ENCODE data around the gene AURKAIP1. TPM values are rescaled to one million over a fixed set of nuclear protein-coding genes. Genes with fewer than 3 reads are reported as not detected.
A peak's percentile ranks its signal among the peaks of the same experiment; 100 is the strongest.

The AURKAIP1 gene
- total and polyA plus RNA-seq, 9 of the 15 experiments (the other 6 are each of a cell fraction or from before 2014, with no cell fraction given) = 7.8 to 478 (median 92.0) TPM

DNA sequence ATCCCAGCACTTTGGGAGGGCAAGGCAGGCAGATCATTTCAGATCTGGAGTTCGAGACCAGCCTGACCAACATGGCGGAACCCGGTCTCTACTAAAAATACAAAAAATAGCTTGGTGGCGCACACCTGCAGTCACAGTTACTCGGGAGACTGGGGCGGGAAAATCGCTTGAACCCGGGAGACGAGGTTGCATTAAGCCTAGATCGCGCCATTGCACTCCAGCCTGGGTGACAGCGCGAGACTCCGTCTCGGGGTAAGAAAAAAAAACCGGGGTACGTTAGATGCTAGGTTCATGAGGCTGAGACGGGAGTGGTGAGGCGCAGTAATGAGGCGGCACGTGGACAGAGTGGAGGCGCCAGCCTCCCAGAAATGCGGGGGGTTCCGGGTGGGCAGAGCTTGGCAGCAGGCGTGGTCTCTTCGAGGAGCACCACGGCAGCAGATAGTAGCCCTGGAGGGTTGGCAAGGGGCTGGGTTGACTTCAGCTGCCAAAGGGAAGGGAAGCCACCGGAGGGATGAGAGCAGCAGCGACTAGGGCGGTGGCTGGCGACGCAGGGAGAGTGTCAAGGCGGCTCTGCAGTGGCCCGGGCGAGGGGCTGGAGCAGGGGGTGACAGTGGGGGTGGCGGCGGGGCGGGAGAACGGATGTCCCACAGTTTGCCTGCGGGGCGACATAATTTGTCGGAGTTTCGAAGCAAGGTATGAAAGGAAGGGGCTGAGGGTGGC, 31.3 kb upstream of the AURKAIP1 start (continued):
- TF ChIP-seq FOSL1 (tag; conservative IDR thresholded peaks at IDR 0.05) (no peak), MXI1 (IDR thresholded peaks at IDR 0.05; ENCODE audit: low read depth, low read length) (peak; percentile 33; the same call in 1 of the 2 replicates), SMC3 (conservative IDR thresholded peaks at IDR 0.05; ENCODE audit: insufficient read depth, low read depth, low read length) (0 out of 2 replicates have a peak, but pooled peaks have one; percentile 3), POLR2A (conservative IDR thresholded peaks at IDR 0.05) (peak; percentile 15; the same call in 1 of the 2 replicates), BRCA1 (IDR thresholded peaks at IDR 0.05) (no peak), BRCA1 (CRISPR knock-in tag; IDR thresholded peaks at IDR 0.05) (0 out of 2 replicates have a peak, but pooled peaks have one; percentile 88), MYC (IDR thresholded peaks at IDR 0.05; ENCODE audit: low read depth, low read length) (0 out of 2 replicates have a peak, but pooled peaks have one; percentile 17), MYC (CRISPR knock-in tag; IDR thresholded peaks at IDR 0.05; ENCODE audit: borderline replicate concordance, low read depth) (no peak), FOXA3 (CRISPR knock-in tag; conservative IDR thresholded peaks at IDR 0.05 in 1 of 2, IDR thresholded peaks at IDR 0.05 in 1 of 2) (0 out of 4 replicates have a peak, but pooled peaks of 1 of the 2 experiments have one; percentile 18), CXXC5 (CRISPR knock-in tag; IDR thresholded peaks at IDR 0.05) (no peak), SP2 (IDR thresholded peaks at IDR 0.05; ENCODE audit: extremely low read depth, low read depth, low read length, poor library complexity, severe bottlenecking) (peak; percentile 9), ZNF324 (CRISPR knock-in tag; IDR thresholded peaks at IDR 0.05) (no peak), BHLHE40 (IDR thresholded peaks at IDR 0.05; ENCODE audit: low read length) (peak; percentile 40; the same call in 1 of the 2 replicates), LARP7 (IDR thresholded peaks at IDR 0.05) (no peak)
- TF ChIP-seq, protein P1, sequence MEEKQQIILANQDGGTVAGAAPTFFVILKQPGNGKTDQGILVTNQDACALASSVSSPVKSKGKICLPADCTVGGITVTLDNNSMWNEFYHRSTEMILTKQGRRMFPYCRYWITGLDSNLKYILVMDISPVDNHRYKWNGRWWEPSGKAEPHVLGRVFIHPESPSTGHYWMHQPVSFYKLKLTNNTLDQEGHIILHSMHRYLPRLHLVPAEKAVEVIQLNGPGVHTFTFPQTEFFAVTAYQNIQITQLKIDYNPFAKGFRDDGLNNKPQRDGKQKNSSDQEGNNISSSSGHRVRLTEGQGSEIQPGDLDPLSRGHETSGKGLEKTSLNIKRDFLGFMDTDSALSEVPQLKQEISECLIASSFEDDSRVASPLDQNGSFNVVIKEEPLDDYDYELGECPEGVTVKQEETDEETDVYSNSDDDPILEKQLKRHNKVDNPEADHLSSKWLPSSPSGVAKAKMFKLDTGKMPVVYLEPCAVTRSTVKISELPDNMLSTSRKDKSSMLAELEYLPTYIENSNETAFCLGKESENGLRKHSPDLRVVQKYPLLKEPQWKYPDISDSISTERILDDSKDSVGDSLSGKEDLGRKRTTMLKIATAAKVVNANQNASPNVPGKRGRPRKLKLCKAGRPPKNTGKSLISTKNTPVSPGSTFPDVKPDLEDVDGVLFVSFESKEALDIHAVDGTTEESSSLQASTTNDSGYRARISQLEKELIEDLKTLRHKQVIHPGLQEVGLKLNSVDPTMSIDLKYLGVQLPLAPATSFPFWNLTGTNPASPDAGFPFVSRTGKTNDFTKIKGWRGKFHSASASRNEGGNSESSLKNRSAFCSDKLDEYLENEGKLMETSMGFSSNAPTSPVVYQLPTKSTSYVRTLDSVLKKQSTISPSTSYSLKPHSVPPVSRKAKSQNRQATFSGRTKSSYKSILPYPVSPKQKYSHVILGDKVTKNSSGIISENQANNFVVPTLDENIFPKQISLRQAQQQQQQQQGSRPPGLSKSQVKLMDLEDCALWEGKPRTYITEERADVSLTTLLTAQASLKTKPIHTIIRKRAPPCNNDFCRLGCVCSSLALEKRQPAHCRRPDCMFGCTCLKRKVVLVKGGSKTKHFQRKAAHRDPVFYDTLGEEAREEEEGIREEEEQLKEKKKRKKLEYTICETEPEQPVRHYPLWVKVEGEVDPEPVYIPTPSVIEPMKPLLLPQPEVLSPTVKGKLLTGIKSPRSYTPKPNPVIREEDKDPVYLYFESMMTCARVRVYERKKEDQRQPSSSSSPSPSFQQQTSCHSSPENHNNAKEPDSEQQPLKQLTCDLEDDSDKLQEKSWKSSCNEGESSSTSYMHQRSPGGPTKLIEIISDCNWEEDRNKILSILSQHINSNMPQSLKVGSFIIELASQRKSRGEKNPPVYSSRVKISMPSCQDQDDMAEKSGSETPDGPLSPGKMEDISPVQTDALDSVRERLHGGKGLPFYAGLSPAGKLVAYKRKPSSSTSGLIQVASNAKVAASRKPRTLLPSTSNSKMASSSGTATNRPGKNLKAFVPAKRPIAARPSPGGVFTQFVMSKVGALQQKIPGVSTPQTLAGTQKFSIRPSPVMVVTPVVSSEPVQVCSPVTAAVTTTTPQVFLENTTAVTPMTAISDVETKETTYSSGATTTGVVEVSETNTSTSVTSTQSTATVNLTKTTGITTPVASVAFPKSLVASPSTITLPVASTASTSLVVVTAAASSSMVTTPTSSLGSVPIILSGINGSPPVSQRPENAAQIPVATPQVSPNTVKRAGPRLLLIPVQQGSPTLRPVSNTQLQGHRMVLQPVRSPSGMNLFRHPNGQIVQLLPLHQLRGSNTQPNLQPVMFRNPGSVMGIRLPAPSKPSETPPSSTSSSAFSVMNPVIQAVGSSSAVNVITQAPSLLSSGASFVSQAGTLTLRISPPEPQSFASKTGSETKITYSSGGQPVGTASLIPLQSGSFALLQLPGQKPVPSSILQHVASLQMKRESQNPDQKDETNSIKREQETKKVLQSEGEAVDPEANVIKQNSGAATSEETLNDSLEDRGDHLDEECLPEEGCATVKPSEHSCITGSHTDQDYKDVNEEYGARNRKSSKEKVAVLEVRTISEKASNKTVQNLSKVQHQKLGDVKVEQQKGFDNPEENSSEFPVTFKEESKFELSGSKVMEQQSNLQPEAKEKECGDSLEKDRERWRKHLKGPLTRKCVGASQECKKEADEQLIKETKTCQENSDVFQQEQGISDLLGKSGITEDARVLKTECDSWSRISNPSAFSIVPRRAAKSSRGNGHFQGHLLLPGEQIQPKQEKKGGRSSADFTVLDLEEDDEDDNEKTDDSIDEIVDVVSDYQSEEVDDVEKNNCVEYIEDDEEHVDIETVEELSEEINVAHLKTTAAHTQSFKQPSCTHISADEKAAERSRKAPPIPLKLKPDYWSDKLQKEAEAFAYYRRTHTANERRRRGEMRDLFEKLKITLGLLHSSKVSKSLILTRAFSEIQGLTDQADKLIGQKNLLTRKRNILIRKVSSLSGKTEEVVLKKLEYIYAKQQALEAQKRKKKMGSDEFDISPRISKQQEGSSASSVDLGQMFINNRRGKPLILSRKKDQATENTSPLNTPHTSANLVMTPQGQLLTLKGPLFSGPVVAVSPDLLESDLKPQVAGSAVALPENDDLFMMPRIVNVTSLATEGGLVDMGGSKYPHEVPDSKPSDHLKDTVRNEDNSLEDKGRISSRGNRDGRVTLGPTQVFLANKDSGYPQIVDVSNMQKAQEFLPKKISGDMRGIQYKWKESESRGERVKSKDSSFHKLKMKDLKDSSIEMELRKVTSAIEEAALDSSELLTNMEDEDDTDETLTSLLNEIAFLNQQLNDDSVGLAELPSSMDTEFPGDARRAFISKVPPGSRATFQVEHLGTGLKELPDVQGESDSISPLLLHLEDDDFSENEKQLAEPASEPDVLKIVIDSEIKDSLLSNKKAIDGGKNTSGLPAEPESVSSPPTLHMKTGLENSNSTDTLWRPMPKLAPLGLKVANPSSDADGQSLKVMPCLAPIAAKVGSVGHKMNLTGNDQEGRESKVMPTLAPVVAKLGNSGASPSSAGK (IDR thresholded peaks at IDR 0.05) = peak; percentile 20; the same call in 1 of the 2 replicates
- TF ChIP-seq, protein P2, sequence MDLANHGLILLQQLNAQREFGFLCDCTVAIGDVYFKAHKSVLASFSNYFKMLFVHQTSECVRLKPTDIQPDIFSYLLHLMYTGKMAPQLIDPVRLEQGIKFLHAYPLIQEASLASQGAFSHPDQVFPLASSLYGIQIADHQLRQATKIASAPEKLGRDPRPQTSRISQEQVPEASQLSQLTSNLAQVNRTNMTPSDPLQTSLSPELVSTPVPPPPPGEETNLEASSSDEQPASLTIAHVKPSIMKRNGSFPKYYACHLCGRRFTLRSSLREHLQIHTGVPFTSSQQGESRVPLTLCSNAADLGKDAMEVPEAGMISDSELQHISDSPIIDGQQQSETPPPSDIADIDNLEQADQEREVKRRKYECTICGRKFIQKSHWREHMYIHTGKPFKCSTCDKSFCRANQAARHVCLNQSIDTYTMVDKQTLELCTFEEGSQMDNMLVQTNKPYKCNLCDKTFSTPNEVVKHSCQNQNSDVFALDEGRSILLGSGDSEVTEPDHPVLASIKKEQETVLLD (IDR thresholded peaks at IDR 0.05) = peak; percentile 23; the same call in 1 of the 2 replicates

Data from K562 (cell line).